ENCODE data around the gene DIRAS2.

The DIRAS2 gene

DNA sequence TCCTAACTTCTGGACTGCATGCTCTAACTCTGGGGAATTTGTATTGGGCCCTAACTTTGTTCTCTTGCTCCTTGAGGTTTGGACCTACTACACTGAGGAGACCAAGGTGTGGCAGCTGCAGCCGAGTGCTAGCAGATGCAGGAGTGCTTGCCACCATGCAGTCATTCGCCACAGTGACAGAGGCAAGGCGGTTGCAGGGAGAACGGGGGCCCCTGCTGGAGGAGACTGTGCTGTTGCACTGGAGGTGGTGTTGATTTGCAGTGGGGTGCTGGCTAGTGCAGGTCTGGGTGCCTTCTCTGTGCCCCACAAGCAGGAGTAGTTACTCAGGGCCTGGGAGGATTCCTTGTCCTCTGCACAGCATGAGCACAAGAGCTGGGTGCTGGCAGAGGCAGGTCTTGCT, 22.4 kb upstream of the DIRAS2 start:
- no peak for TF ChIP-seq POLR2AphosphoS5 (IDR thresholded peaks at IDR 0.05; ENCODE audit: low read depth, low read length)
- no peak for TF ChIP-seq TAF1 (IDR thresholded peaks at IDR 0.05; ENCODE audit: borderline replicate concordance, insufficient read depth, low read length)
- TF ChIP-seq, protein P1, sequence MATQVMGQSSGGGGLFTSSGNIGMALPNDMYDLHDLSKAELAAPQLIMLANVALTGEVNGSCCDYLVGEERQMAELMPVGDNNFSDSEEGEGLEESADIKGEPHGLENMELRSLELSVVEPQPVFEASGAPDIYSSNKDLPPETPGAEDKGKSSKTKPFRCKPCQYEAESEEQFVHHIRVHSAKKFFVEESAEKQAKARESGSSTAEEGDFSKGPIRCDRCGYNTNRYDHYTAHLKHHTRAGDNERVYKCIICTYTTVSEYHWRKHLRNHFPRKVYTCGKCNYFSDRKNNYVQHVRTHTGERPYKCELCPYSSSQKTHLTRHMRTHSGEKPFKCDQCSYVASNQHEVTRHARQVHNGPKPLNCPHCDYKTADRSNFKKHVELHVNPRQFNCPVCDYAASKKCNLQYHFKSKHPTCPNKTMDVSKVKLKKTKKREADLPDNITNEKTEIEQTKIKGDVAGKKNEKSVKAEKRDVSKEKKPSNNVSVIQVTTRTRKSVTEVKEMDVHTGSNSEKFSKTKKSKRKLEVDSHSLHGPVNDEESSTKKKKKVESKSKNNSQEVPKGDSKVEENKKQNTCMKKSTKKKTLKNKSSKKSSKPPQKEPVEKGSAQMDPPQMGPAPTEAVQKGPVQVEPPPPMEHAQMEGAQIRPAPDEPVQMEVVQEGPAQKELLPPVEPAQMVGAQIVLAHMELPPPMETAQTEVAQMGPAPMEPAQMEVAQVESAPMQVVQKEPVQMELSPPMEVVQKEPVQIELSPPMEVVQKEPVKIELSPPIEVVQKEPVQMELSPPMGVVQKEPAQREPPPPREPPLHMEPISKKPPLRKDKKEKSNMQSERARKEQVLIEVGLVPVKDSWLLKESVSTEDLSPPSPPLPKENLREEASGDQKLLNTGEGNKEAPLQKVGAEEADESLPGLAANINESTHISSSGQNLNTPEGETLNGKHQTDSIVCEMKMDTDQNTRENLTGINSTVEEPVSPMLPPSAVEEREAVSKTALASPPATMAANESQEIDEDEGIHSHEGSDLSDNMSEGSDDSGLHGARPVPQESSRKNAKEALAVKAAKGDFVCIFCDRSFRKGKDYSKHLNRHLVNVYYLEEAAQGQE (IDR thresholded peaks at IDR 0.05; ENCODE audit: insufficient read depth in 1 of 2, low read depth in 2 of 2, low read length in 2 of 2) = no peak
- no peak for TF ChIP-seq SIN3A (IDR thresholded peaks at IDR 0.05; ENCODE audit: borderline replicate concordance, insufficient read depth, low read length)
- no peak for TF ChIP-seq FOXP2 (optimal IDR thresholded peaks at IDR 0.05; ENCODE audit: borderline replicate concordance, extremely low read depth, extremely low read length, insufficient read depth)

DNA sequence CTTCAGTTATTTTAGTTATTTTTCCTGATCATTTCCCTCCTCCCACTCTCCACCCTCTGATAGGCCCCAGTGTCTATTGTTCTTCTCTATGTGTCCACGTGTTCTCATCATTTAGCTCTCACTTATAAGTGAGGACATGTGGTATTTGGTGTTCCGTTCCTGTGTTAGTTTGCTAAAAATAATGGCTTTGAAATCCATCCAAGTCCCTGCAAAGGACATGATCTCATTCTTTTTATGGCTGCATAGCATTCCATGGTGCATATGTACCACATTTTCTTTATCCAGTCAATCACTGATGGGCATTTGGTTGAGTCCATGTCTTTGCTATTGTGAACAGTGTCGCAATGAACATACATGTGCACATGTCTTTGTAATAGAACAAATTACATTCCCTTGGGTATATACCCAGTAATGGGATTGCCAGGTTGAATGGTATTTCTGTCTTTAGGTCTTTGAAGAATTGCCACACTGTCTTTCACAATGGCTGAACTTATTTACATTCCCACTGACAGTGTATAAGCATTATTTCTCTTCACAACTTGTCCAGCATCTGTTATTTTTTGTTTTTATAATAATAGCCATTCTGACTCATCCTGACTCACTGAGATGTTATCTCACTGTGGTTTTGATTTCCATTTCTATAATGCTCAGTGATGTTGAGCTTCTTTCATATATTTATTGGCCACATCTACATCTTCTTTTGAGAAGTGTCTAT, 17.2 kb upstream of the DIRAS2 start:
- TF ChIP-seq POLR2AphosphoS5 (IDR thresholded peaks at IDR 0.05; ENCODE audit: low read depth, low read length) (no peak), SIN3A (IDR thresholded peaks at IDR 0.05; ENCODE audit: borderline replicate concordance, insufficient read depth, low read length) (no peak), FOXP2 (optimal IDR thresholded peaks at IDR 0.05; ENCODE audit: borderline replicate concordance, extremely low read depth, extremely low read length, insufficient read depth) (no peak), TAF1 (IDR thresholded peaks at IDR 0.05; ENCODE audit: borderline replicate concordance, insufficient read depth, low read length) (no peak)
- TF ChIP-seq, protein P1 (IDR thresholded peaks at IDR 0.05; ENCODE audit: insufficient read depth in 1 of 2, low read depth in 2 of 2, low read length in 2 of 2) = no peak

DNA sequence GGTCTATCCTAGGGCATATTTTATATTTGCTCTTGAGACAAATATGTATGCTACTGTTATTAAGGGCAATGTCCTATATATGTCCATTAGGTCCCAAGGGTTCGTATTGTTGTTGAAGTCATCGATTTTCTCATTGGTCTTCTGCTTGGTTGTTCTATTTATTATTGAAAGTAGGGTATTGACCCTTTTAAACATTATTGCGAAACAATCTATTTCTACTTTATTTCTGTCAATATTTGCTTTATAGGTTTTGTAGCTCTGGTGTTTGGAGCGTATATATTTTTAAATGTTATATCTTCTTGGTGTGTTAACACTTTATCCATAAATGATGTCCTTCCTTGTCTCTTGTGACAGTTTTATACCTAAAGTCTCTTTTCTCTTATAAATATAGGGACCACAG, 16.2 kb upstream of the DIRAS2 start:
- no peak for TF ChIP-seq FOXP2 (optimal IDR thresholded peaks at IDR 0.05; ENCODE audit: borderline replicate concordance, extremely low read depth, extremely low read length, insufficient read depth)
- no peak for TF ChIP-seq POLR2AphosphoS5 (IDR thresholded peaks at IDR 0.05; ENCODE audit: low read depth, low read length)
- TF ChIP-seq, protein P1 (IDR thresholded peaks at IDR 0.05; ENCODE audit: insufficient read depth in 1 of 2, low read depth in 2 of 2, low read length in 2 of 2) = no peak
- TF ChIP-seq TAF1 (IDR thresholded peaks at IDR 0.05; ENCODE audit: borderline replicate concordance, insufficient read depth, low read length) = no peak
- TF ChIP-seq SIN3A (IDR thresholded peaks at IDR 0.05; ENCODE audit: borderline replicate concordance, insufficient read depth, low read length) = no peak

DNA sequence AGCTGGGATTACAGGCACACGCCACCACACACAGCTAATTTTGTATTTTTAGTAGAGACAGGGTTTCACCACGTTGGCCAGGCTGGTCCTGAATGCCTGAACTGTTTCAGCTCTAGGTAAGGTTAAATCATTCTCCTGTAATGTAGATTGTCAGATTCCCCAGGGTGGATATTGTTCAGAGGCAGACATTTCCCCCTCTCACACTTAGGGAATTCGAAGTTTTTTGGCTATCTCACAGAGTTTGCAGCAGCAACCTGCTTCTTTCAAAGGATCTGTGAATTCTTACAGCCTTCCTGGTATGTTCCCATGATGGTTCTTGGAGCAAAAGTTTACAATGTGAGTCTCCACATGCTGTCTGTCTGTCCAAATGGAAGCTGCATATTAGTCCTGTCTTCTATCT, 15.6 kb upstream of the DIRAS2 start:
- TF ChIP-seq, protein P1 (IDR thresholded peaks at IDR 0.05; ENCODE audit: insufficient read depth in 1 of 2, low read depth in 2 of 2, low read length in 2 of 2) = no peak
- TF ChIP-seq FOXP2 (optimal IDR thresholded peaks at IDR 0.05; ENCODE audit: borderline replicate concordance, extremely low read depth, extremely low read length, insufficient read depth) (no peak), TAF1 (IDR thresholded peaks at IDR 0.05; ENCODE audit: borderline replicate concordance, insufficient read depth, low read length) (no peak), SIN3A (IDR thresholded peaks at IDR 0.05; ENCODE audit: borderline replicate concordance, insufficient read depth, low read length) (no peak), POLR2AphosphoS5 (IDR thresholded peaks at IDR 0.05; ENCODE audit: low read depth, low read length) (no peak)
